Ishikawa (cell line): ENCODE measurements around the gene CD99L2.

Source experiments
- CREB1 ChIP-seq: IDR thresholded peaks from 2 replicates; pipeline ENCODE4 v1.6.1; 2012; ENCODE audit warnings: low read depth
- EP300 ChIP-seq: IDR thresholded peaks from 2 replicates; pipeline ENCODE4 v1.6.1; 2012; ENCODE audit warnings: borderline replicate concordance
- NFIC ChIP-seq: IDR thresholded peaks from 2 replicates; pipeline ENCODE4 v1.6.1; 2012
- REST ChIP-seq: IDR thresholded peaks from 2 replicates; pipeline ENCODE4 v1.6.1; 2012; ENCODE audit warnings: low read depth, mild to moderate bottlenecking
- TAF1 ChIP-seq: IDR thresholded peaks from 2 replicates; pipeline ENCODE4 v1.6.1; 2012; ENCODE audit warnings: low read depth, mild to moderate bottlenecking
- TEAD4 ChIP-seq: IDR thresholded peaks from 2 replicates; pipeline ENCODE4 v1.6.1; 2012
- ZBTB7A ChIP-seq: IDR thresholded peaks from 2 replicates; pipeline ENCODE4 v1.6.1; 2012; ENCODE audit warnings: low read depth
- TF ChIP-seq, protein P1 (sequence below): IDR thresholded peaks from 2 replicates; pipeline ENCODE4 v1.6.1; 2012

GRCh38 chrX:150768580-150769190 lies 129.8 kb downstream of the CD99L2 start:
- TF ChIP-seq NFIC (no peak), TAF1 (no peak), CREB1 (no peak), ZBTB7A (no peak), REST (no peak), TEAD4 (no peak), EP300 (no peak)
- TF ChIP-seq, protein P1, sequence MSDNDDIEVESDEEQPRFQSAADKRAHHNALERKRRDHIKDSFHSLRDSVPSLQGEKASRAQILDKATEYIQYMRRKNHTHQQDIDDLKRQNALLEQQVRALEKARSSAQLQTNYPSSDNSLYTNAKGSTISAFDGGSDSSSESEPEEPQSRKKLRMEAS = no peak
